Measurements from ENCODE around the gene ALLC. TPM values are rescaled to one million over a fixed set of nuclear protein-coding genes. Genes with fewer than 3 reads are reported as not detected.

The ALLC gene
- total RNA-seq, 2 experiments from 2014 or later: not detected

DNA sequence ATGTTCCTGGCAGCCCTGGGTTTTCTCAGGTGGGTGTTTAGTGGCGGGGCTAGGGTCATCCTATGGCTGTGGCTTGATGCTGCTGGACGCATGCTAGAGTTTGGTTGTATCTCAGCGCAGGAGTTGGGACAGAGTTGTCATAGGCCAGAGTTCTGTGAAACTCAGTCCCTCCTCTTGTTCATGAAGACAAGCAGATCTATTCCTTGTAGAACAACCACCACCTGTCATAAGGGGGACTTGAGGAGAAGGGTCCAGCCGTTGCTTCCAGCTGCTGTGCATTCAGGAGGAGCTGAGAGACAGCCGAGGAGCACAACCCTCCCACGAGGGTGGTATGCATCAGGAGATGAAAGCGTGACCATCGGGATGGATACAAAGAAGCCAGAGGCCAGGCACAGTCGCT lies 71.8 kb downstream of the ALLC start:
- no peak overlapping the region for H3K4me3 Mint-ChIP-seq
- no peak for ATAC-seq
- CTCF ChIA-PET: interaction anchor here (0.8 to 4.8 kb wide), 3 partner anchors 51 to 97 kb away, joined by 3 to 81 read pairs (median 3); no protein-coding TSS in a partner anchor
- H3K36me3 Mint-ChIP-seq (ENCODE audit: low read depth): no peaks in the 10 kb centered on the region
- POLR2A ChIA-PET: no interaction called here
- no peaks in the 10 kb centered on the region for H3K9me3 Mint-ChIP-seq (ENCODE audit: insufficient read depth)
- H3K27ac Mint-ChIP-seq: no peak overlapping the region
- no peak for DNase-seq
- H3K27me3 Mint-ChIP-seq (ENCODE audit: low read depth): no peaks in the 10 kb centered on the region
- H3K4me1 Mint-ChIP-seq (ENCODE audit: low read depth): no peaks in the 10 kb centered on the region

DNA sequence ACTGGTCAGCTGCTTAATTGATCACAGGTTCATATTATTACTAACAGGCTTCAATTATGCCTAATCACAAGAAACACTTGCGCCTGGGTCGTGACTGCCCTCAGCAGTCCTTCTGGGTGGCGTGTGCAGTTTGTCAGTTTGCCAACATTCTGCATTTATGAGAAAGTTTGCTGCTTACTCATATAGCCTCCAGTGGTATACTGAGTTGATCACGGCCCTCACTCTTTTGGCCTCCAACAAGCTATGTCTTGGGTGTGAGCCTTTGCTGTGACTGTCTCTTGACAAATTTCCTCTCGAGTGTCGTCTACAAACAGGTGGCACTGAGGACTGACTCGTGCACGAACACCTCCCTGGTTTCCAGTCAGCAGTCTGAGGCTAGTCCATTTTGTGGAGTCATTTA lies 72.6 kb downstream of the ALLC start:
- Mint-ChIP-seq H3K4me3 (no peak overlapping the region), H3K9me3 (ENCODE audit: insufficient read depth) (no peaks in the 10 kb centered on the region), H3K36me3 (ENCODE audit: low read depth) (no peaks in the 10 kb centered on the region), H3K4me1 (ENCODE audit: low read depth) (no peaks in the 10 kb centered on the region), H3K27me3 (ENCODE audit: low read depth) (no peaks in the 10 kb centered on the region), H3K27ac (no peak overlapping the region)
- DNase-seq (no peak), ATAC-seq (no peak)
- ChIA-PET POLR2A (no interaction called here), CTCF (interaction anchor here (0.8 to 4.8 kb wide), 2 partner anchors 50 to 97 kb away, joined by 3 to 81 read pairs; no protein-coding TSS in a partner anchor)

DNA sequence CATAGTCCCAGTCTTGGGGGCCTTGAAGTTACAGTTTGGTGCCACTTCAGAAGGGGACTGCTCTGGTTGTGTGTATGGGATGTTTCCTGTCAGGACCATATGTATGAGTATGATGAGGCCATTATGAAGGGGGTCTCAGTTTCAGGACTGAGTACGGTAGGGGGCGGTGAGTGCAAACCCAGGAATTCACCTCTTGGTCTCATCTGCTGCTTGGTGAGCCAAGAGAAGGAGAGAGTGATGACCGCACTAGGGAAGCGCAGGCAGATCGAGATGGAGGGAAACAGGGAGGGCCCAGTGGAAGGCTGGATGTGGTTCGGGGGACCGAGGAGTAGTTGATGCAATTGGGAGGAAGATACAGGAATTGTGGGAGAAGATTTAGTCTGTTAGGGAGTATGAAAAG lies 73.8 kb downstream of the ALLC start:
- CTCF ChIA-PET: no interaction called here
- no peaks in the 10 kb centered on the region for H3K4me1 Mint-ChIP-seq (ENCODE audit: low read depth)

DNA sequence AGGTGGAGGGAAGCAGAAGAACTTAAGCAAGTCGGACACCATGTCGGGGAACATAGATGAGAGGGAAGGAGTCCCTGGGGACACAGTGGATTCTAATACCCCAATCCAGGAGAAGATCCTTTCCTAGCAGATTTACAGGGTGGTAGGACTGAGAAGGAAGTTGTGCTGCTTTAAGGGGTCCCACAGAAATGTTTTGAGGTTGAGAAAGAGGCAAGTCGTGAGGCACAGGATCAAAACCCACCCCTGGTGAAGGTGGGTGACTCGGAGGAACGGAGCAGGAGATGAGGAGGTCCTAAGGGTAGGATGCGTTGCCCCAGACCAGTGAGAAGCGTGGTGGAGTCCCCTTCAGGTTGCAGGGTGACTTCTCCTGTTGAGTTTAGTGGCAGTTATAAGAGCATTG lies 78.1 kb downstream of the ALLC start:
- no peak for ATAC-seq
- no peak overlapping the region for H3K4me3 Mint-ChIP-seq
- H3K9me3 Mint-ChIP-seq (ENCODE audit: insufficient read depth): no peaks in the 10 kb centered on the region
- H3K4me1 Mint-ChIP-seq (ENCODE audit: low read depth): no peaks in the 10 kb centered on the region
- peaks cover 4% of the 10 kb centered on the region for H3K27me3 Mint-ChIP-seq (ENCODE audit: low read depth)
- H3K27ac Mint-ChIP-seq: no peak overlapping the region
- CTCF ChIA-PET: no interaction called here
- POLR2A ChIA-PET: no interaction called here
- no peak for DNase-seq
- H3K36me3 Mint-ChIP-seq (ENCODE audit: low read depth): no peaks in the 10 kb centered on the region

More for the DNA sequence above, 73.8 kb downstream of the ALLC start:
- Mint-ChIP-seq H3K27me3 (ENCODE audit: low read depth) (no peaks in the 10 kb centered on the region), H3K9me3 (ENCODE audit: insufficient read depth) (no peaks in the 10 kb centered on the region), H3K27ac (no peak overlapping the region), H3K4me3 (no peak overlapping the region), H3K36me3 (ENCODE audit: low read depth) (no peaks in the 10 kb centered on the region)
- POLR2A ChIA-PET: no interaction called here
- ATAC-seq: no peak
- no peak for DNase-seq

DNA sequence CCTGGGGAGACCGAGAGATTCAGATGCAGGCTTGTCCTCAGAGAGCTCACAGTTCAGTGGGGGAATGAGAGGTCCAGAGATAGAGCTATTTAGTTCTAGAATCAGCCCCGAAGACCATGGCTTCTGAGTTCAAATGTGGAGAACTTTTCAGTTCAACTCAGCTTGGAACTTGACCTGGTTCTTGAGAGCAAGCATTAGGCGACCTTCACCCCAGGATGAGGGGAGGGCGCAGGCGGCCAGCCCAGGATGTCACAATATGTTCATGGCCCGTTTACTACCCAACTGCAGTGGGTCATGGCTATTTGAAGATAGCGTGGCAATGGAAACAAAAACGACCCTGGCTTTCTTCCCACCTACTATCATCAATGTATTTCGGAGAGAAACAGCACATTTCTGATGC lies 79.1 kb downstream of the ALLC start:
- H3K36me3 Mint-ChIP-seq (ENCODE audit: low read depth): no peaks in the 10 kb centered on the region
- H3K4me3 Mint-ChIP-seq: no peak overlapping the region
- ATAC-seq: no peak
- H3K27me3 Mint-ChIP-seq (ENCODE audit: low read depth): peaks cover 6% of the 10 kb centered on the region
- POLR2A ChIA-PET: no interaction called here
- H3K4me1 Mint-ChIP-seq (ENCODE audit: low read depth): no peaks in the 10 kb centered on the region
- no peak overlapping the region for H3K27ac Mint-ChIP-seq
- no peak for DNase-seq
- no peaks in the 10 kb centered on the region for H3K9me3 Mint-ChIP-seq (ENCODE audit: insufficient read depth)
- CTCF ChIA-PET: no interaction called here

DNA sequence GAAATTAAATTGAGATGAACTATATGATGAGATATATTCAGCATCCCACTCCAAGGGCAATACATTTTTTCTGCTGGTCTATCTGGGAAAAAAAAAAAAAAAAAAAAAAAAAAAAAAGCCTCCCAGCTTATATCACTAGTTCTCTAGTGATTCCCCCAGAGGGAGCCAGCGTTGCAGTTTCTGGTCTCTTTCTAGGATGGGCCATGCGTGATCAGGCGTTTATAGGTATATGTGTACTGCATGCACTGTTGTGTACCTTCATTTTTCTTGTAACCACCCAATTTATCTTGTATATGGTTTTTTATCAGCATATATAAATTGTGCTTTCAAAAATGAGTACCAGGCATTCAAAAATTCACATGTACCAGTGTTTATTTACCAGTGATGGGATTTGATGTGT lies 80.5 kb downstream of the ALLC start:
- CTCF ChIA-PET: no interaction called here

DNA sequence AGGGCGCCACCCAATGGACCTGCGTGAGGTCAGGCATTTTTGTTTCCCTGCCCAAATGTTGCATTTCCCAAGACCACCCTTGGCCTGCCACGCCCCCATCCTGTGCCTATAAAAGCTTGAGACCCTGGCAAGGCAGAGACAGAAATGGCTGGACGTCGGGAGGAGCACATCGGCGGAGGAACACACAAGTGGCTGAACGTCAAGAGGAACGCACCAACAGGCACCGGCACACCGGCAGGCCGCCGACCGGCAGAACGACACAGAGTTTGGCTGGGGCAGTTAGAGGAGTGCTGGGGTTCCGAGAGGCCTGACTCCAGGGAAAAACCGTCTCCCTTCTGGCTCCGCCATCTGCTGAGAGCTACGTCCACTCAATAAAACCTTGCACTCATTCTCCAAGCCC lies 81.3 kb downstream of the ALLC start:
- Mint-ChIP-seq H3K4me3 (no peak overlapping the region), H3K27ac (no peak overlapping the region), H3K4me1 (ENCODE audit: low read depth) (no peaks in the 10 kb centered on the region), H3K27me3 (ENCODE audit: low read depth) (peaks cover 6% of the 10 kb centered on the region), H3K36me3 (ENCODE audit: low read depth) (no peaks in the 10 kb centered on the region), H3K9me3 (ENCODE audit: insufficient read depth) (no peaks in the 10 kb centered on the region)
- ChIA-PET POLR2A (no interaction called here), CTCF (no interaction called here)
- no peak for ATAC-seq
- no peak for DNase-seq

More for the DNA sequence above, 80.5 kb downstream of the ALLC start:
- Mint-ChIP-seq H3K9me3 (ENCODE audit: insufficient read depth) (no peaks in the 10 kb centered on the region), H3K4me1 (ENCODE audit: low read depth) (no peaks in the 10 kb centered on the region), H3K27me3 (ENCODE audit: low read depth) (peaks cover 6% of the 10 kb centered on the region), H3K27ac (no peak overlapping the region), H3K4me3 (no peak overlapping the region), H3K36me3 (ENCODE audit: low read depth) (no peaks in the 10 kb centered on the region)
- DNase-seq (peak; percentile 33), ATAC-seq (no peak)
- POLR2A ChIA-PET: no interaction called here

DNA sequence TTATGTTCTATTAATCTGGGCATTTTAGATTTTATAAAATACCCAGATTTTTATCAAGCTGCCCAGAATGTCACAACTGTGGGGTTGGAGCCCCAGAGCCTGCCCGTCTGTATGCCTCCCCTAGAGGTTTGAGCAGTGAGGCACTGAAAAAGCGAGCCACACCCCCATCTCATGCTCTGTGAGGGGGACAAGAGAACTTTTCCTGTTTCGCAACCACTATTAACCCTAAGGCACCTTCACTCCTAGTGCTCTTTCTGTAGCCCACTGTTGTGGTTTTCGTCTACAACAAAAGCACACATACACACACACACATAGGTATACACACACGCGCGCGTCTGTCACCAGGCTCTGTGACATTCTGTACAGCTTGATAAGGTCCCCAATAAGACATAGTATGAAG lies 83.4 kb downstream of the ALLC start:
- Mint-ChIP-seq H3K4me1 (ENCODE audit: low read depth) (no peaks in the 10 kb centered on the region), H3K27ac (no peak overlapping the region), H3K36me3 (ENCODE audit: low read depth) (no peaks in the 10 kb centered on the region), H3K9me3 (ENCODE audit: insufficient read depth) (no peaks in the 10 kb centered on the region), H3K27me3 (ENCODE audit: low read depth) (peaks cover 6% of the 10 kb centered on the region), H3K4me3 (no peak overlapping the region)
- ChIA-PET POLR2A (no interaction called here), CTCF (no interaction called here)
- no peak for DNase-seq
- ATAC-seq: no peak

DNA sequence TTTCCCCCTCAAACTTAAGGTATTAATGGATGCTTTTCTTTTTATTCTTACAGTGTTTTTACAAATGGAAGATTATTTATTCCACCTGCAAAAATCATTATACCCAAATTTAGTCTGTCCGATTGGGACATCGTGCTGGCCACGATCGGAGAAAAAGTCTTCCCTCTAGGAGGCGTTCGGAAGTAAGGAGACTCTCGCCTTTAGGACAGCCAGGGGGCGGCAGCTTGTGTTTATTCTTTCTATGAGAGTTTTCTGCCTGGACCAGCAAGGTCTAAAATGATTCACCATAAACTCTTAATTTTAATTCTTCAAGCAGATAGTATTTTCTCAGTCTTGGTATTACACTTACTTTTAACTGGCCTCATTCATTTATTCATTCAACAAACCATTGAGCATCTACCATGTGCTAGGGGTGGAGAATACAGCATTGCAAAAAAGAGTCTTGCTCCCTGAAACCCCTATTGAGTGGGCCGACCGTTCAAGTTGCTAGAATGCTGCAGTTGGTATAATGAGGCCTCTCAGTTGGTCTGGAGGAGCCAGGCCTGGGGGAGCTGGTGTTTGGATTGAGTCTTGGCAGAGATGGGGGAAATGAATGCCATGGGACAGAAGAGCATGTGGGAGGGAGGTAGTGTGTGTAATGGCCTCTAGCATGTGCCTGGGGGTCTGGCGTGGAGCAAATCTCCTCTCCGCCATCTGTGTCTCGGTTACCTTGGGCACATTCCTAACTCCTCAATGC lies 84.0 kb downstream of the ALLC start:
- Mint-ChIP-seq H3K9me3 (ENCODE audit: insufficient read depth) (no peaks in the 10 kb centered on the region), H3K4me3 (no peak overlapping the region), H3K4me1 (ENCODE audit: low read depth) (no peaks in the 10 kb centered on the region), H3K36me3 (ENCODE audit: low read depth) (no peaks in the 10 kb centered on the region), H3K27me3 (ENCODE audit: low read depth) (peaks cover 6% of the 10 kb centered on the region), H3K27ac (no peak overlapping the region)
- CTCF ChIA-PET: no interaction called here
- POLR2A ChIA-PET: no interaction called here
- ATAC-seq (no peak), DNase-seq (no peak)

DNA sequence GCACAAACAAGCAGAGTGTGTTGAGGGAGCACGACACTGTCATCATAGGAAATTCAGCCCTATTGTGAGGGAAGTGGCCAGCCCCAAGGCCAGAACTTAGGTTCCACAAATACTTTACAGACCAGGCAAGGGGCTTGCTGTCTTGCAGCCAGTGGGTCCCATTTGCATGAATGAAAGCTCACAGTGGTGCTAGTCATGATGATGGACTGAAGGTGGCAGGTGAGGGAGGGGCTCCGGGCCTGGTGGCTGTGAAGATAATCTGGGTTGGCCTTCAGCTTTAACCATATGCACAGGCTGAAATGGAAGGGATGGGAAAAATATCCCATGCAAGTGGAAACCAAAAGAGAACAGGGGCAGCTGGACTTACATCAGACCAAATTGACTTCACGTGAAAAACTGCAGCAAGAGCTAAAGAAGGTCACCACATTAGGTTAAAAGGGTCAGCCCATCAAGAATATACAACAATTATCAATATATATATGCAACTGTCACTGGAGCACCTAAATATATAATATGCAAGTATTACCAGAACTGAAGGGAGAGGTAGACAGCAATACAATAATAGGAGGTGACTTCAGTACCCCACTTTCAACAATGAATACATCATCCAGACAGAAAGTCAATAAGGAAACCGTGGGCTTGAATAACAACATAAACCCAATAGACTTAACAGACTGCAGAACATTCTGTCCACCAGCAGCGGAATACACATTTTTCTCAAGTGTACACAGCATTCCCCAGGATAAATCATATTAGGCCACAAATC lies 84.9 kb downstream of the ALLC start:
- Mint-ChIP-seq H3K4me1 (ENCODE audit: low read depth) (no peaks in the 10 kb centered on the region), H3K9me3 (ENCODE audit: insufficient read depth) (no peaks in the 10 kb centered on the region), H3K27ac (no peak overlapping the region), H3K36me3 (ENCODE audit: low read depth) (no peaks in the 10 kb centered on the region), H3K27me3 (ENCODE audit: low read depth) (peaks cover 6% of the 10 kb centered on the region), H3K4me3 (no peak overlapping the region)
- CTCF ChIA-PET: no interaction called here
- POLR2A ChIA-PET: no interaction called here
- no peak for DNase-seq
- no peak for ATAC-seq

DNA sequence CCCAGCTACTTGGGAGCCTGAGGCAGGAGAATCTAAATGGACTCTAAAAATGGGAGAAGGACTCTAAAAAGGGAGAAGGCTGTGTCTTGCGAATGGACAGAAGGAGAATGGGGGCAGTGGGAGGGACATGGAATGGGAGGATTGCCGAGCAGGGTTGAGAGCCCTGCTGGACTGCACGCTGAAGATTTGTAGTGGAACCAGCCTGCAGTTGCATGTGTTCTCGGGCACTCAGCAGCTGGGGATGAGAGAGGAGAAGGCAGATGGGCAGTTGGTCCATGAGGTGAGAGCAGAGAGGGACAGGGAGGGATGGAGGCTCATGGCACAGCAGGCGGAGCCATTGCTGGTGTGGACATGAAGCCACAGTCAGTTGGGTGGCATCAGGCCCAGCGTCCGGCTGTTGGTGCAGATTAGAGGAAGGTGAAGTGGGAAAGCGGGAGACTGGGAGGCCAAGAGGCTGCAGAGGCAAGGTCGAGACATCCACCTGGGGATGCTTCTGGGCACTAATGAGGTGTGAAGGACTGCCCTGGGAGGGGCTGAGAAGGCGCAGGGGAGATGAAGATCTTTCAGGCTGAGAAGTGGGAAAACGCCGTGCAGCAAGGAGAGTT lies 86.1 kb downstream of the ALLC start:
- no peak overlapping the region for H3K27ac Mint-ChIP-seq
- no peak for DNase-seq
- no peak for ATAC-seq
- H3K4me1 Mint-ChIP-seq (ENCODE audit: low read depth): no peaks in the 10 kb centered on the region
- H3K9me3 Mint-ChIP-seq (ENCODE audit: insufficient read depth): no peaks in the 10 kb centered on the region
- CTCF ChIA-PET: no interaction called here
- POLR2A ChIA-PET: no interaction called here
- no peaks in the 10 kb centered on the region for H3K36me3 Mint-ChIP-seq (ENCODE audit: low read depth)
- no peak overlapping the region for H3K4me3 Mint-ChIP-seq
- peaks cover 6% of the 10 kb centered on the region for H3K27me3 Mint-ChIP-seq (ENCODE audit: low read depth)

DNA sequence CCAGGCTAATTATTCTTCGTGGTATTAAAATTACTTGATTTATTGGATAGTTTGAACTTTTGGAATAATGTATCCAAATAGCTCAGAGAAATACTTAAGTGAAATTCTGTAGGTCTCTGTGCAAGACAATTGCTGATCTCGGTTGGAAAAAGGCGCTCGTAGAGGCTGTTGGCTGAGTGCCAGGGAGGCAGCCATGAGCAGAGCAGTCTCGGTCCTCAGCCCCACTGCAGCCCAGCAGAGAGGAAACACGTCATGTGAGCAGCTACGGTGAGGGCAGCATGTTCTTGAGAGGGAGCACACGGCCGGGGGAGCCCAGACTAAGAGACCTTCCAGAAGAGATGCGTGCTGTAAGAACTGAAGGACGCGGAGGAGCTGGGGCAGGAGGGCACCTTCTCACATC lies 87.9 kb downstream of the ALLC start:
- no peaks in the 10 kb centered on the region for H3K4me1 Mint-ChIP-seq (ENCODE audit: low read depth)
- no peak overlapping the region for H3K27ac Mint-ChIP-seq
- no peak overlapping the region for H3K4me3 Mint-ChIP-seq
- ChIA-PET POLR2A (no interaction called here), CTCF (no interaction called here)
- ATAC-seq (no peak), DNase-seq (no peak)
- peaks cover 2% of the 10 kb centered on the region for H3K27me3 Mint-ChIP-seq (ENCODE audit: low read depth)
- H3K36me3 Mint-ChIP-seq (ENCODE audit: low read depth): no peaks in the 10 kb centered on the region
- H3K9me3 Mint-ChIP-seq (ENCODE audit: insufficient read depth): no peaks in the 10 kb centered on the region

Data from activated CD8-positive, alpha-beta T cell treated with anti-CD3 and anti-CD28 coated beads, Interleukin-2, amount 10 ng/mL, durations not matched to agents 7 days and 5 days (primary cell).